RPMI7951 (cell line): ENCODE measurements around the gene TMEM205. TPM values are rescaled to one million over a fixed set of nuclear protein-coding genes. Genes with fewer than 3 reads are reported as not detected.
"Not testable (repeated sequence)": the region's sequence is repeated elsewhere in the genome, so short reads cannot be mapped to it uniquely, and the experiment has no call there.

ENCODE experiments used
- DNase-seq: peaks from one replicate; pipeline ENCODE4 v3.0.0-alpha.2; 2012; ENCODE audit warnings: low read depth
- total RNA-seq: library from RNA; depleted of rRNA; stranded (reverse); fragments of >200 nt; shearing (Covaris generic); gene quantifications from 2 replicates; pipeline ENCODE4 v1.2.3, GENCODE V29; 2014

TMEM205 gene
- total RNA-seq, 1 experiment from 2014 or later, result 211 TPM

DNA sequence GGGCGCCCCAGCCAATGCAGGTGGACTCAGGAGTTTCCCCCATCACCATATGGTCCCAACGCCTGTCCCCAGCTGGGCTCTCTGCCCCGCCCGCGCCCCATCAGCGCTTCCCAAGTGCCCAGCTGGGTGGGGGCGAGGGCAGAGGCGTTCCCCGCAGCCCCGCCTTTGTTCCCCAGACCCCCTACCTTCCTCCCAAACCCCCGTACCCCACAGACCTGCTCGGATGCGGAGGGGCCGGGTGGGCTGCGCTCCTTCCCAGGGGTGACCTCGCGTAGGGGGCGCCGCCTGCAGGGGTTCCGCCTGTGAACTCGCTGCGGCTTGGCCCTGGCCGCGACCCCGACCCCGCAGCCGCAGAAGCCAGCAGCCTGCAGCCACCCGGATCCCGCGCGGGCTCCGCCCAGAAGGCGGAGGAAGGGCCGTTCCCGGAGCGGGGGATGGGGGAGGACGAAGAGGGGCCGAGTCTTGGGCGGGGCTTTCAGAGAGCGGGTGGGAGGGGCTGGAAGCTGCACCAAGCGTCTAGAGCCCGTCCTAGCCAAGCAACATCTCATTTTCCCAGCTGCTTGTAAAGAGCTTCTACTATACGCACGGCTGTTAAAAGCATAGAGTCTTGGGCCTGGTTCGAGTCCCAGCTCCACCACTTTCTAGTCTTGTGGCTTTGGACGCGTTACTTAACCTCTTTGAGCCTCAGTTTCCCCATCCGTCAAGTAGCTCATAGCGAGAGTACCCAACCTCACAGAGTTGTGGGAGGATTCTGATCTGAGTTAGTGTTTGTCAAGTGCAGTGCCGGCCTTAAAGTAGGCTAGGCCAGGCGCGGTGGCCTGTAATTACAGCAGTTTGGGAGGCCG is 6.6 kb downstream of the TMEM205 start, which contains the start of gene RAB3D:
Gene RAB3D, minus strand, starts transcription at position 404 of the 845 bp plus-strand sequence. CDS start 2,258 bp downstream, outside the sequence.
- peak; percentile 86 for DNase-seq

DNA sequence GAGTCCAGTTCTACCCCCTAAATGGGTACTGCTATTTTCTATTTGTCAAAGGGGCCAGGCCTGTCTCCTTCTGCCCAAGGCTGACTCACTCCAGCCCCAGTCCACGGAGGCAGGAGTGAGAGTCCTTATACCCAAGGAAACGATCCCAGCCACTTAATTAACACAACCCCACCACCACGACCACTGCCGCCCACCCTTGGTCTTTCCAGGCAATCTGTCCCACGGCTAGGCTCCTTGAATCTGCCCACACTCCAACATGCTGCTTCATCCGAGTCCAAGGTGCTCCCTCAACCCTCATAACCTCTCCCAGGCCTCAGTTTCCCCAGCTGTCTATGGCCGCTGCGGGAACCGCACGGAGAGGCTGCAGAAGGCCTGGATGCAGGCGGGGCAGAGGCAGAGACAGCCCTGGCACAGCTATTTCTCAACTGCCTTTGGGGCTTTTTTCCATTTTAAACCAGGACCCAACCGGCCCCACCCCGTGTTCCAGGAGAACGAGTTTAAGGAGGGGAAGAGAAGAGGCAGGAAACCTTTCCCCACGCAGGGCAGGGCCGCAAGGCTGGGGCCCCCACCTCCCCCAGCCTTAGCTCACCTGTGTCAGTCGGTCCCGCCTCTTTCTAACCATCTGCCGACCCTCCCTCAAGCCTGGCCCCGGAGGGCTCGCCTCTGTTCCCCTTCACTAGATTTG is 7.4 kb downstream of the TMEM205 start:
- DNase-seq, result no peak

DNA sequence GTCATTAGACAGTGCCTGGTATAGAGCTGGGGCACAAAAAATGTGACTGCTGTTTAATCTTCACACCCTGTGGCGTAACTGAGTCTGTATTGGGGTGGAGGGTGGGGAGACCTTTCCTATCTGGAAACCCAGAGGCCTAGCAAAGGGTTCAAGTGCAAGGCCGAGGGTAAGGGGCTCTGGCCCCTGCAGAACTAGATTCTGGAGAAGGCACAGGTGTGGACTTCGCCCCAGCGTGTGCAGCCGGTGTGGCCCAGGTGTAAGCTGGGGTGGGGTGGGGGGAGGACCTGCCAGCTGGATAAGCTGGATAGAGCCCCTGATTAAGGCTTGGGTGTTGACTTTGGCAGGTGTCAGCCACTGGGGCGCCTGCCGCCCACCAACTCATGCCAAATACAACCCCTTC is 7.9 kb downstream of the TMEM205 start:
- no peak for DNase-seq

DNA sequence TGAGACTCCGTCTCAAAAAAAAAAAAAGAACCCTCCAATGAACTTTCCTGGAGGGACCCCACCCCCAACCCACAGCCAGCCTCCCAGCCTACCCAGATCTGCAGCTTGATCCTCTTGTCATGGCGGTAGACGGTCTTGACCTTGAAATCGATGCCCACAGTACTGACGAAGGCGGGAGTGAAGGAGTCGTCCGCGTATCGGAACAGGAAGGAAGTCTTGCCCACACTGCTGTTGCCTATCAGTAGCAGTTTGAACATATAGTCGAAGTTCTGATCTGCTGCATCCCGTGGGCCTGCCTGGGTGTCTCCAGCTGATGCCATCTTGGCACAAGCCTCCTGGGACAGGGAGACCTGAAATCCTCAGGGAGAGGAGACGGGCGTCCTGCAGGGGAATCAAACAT is 9.0 kb downstream of the TMEM205 start:
- DNase-seq, result no peak

DNA sequence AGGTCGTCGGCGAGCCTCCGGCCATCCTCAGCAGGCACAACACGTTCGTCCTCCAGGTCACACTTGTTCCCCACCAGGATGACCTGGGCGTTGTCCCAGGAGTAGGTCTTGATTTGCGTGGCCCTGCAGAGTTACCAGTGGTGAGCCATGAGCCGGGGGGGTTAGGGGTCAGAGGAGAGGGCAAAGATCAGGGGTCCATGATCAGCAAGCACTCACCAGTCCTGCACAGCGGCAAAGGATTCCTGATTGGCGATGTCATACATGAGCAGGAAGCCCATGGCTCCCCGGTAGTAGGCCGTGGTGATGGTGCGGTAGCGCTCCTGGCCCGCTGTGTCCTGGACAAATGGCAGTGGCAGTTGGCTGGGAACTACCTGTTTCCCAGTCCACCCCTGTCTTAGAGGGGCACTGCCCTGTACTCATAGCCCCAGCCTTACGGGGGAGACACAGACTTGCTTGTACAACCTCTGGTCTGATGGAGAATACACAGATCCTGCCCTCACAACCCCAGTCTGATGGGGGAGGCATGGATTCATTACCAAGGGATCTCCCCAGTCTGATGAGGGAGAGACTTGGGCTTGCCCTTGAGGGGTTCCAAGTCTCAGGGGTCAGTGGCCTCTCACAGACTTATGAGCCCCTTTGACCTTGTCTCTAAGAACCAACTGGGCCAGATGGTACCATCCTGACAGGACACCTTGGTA is 10.5 kb downstream of the TMEM205 start:
- DNase-seq, result no peak

DNA sequence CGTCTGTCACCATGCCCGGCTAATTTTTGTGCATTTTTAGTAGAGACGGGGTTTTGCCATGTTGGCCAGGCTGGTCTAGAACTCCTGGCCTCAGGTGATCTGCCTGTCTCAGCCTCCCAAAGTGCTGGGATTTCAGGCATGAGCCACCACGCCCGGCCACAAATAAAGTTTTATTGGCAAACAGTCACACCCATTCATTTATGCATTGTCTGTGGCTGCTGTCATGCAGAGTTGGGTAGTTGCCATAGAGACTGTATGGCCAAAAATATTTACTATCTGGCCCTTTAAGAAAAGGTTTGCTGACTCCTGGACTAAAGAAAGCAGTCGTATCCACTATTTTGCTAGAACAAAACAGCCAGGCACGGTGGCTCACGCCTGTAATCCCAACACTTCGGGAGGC is 12.2 kb downstream of the TMEM205 start:
- peak; percentile 39 for DNase-seq

DNA sequence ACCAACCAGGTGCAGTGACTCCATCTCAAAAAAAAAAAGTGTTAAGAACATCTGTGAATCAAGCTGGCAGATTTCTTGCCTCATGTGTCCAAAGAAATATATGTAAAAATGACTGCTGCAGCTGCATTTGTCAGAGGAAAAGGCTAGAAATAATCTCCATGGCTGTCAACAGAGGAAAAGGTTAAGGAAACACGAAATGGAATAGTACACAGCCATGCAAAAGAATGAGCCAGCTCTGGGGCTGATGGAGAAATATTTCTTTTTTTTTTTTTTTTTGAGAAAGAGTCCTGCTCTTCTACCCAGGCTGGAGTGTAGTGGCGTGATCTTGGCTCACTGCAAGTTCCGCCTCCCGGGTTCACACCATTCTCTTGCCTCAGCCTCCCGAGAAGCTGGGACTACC is 13.2 kb downstream of the TMEM205 start:
- no peak for DNase-seq

DNA sequence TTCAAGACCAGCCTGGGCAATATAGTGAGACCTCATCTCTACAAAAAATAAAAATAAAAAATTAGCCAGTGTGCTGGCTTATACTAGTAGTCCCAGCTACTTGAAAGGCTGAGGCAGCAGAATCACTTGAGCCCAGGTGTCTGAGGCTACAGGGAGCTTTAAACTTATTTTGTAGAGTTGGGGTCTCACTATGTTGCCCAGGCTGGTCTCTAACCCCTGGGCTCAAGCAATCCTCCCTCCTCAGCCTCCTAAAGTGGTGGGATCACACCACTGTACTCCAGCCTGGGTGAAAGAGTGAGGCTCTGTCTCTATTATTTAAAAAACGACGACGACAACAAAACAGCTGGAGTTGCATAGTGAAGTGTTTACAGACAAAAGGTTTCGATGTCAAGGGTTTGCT is 14.6 kb downstream of the TMEM205 start:
- no peak for DNase-seq

DNA sequence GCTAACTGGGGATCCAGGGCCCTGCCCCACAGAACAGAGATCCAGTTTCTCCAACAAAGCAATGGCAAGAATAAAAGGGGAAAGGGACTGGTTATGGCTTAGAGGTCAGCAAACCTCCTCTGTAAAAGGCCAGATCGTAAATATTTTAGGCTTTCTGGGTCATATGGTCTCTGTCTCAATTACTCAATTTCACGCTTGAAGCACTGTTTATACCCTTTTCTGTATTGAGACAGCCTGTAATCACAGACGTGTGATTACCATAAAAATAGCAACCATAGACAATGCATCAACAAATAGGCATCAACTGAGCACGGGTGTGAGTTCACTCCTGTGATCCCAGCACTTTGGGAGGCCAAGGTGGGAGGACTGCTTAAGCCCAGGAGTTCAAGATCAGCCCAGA is 15.9 kb downstream of the TMEM205 start:
- DNase-seq, result no peak

DNA sequence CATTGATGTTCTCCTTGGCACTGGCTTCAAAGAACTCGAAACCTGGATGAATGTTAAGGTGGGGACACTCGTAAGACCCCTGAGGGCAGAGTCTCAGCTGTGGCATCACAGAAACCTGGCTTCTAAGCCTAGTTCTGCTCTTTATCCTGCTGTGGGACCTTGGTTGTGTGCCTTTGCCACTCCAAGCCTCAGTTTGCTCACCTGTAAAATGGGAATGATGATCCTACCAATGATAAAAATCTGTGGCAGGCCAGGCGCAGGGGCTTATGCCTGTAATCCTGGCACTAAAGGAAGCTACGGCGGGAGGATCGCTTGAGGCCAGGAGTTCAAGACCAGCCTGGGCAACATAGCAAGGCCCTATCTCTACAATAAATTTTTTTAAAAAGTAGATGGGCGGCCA is 20.5 kb downstream of the TMEM205 start:
- no peak for DNase-seq

DNA sequence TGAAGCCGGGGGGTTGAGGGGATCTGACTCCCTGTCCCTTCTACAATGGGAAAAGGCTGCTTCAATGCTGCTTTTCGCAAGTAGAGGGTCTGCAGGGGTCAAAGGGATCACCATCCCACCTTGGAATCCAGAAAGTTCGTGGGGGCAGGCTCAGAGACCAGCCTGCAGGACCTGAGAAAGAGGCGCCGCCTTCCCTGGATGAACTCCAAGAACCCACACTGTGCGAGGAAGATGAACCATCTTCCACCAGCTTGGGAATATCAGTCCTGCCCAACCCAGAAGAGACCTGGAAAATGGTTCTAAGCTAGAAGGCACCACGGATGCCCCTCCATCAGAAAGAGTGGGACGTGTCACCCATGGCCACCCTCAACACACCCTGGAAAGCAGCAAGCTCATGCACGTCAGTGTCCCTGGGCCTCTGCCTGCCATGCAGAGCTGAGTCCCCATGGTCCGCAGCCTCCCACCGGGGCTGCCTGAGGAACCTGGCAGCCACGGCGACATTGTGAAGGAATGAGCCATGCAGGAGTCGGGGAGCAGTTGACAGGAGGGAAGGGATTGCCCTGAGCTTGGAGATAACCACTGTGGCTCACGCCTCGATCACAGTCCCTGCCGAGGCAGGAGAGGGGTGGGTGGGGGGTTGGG is 21.2 kb downstream of the TMEM205 start:
- DNase-seq, result no peak

DNA sequence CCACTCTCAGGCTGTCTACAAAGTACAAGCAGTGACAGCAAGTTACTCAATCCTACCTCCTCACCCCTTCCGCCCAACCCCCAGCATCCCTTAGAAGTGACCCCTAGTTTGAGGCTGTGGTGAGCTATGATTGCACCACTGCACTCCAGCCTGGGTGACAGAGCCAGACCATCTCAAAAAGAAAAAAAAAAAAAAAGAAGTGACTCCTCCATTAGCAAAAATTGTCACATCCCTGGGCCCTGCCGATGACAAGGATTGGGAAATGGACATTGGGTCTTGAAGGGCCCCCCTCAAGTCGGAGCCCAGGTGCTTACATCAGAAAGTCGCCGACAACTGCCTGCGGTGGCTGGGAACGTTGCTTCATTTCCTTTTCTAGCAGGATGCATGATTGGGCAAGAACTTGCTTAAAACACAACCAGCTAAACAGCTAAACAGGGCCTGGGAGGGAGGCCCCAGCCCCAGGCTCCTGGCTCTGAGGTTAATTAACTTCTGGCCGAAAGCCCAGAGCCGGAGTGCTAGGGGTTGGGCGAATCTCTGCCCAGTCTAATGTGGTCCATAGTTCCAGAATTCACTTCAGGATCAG is 21.9 kb downstream of the TMEM205 start:
- DNase-seq, result peak; percentile 97

DNA sequence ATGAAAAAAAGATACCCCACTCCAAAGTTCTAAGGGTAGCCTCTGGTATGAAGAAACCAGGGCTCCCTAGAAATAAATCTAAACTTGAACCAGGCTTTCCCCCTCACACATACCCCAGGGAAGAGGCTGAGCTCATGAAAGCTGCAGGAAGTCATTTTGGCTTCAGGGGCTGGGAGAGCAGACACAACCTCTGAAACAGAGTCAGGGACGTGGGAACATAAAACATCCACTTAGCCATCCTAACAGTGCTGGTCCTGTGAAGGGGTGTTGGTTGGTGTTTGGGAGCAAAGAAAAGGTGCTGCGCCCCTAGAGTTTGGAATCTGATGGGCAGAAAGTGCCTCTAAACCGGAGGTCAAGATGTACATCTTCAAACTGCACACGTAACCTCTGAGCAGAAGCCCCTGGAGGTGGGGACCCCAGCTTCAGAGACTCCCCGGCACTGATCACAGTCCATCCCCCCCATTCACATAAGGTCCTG is 22.4 kb downstream of the TMEM205 start:
- no peak for DNase-seq

DNA sequence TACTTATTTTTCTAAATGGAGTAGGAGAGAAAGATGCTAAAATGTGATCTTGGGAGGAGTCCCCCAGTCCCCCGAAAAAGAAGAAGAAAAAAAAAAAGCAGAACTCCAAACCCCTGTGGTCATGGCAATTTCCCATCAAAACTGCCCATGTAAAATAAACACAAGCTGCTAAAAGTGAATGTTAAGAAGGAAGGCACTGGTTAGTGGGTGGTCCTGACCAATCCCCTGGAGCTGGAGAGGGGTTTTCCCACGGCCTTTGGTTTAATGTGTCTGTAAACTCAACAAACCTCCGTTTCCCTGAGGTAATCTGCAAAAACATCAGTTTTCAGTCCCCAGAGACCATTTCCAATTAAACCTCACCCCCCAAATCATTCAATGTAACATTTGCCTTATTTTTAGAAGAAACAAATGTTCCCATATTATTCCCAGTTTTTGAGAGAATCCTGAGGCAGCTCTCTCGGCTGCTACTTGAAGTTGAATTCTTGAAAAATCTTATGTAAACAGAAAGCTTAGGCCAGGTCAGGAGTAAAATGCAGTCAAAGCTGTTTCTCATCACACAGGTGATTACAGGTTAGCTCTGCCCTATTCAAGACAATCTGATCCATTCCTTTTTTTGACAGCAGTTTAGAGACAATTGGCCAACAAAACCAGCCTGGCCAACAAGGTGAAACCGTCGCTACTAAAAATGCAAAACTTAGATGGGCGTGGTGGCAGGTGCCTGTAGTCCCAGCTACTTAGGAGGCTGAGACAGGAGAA is 23.6 kb downstream of the TMEM205 start:
- no peak for DNase-seq

DNA sequence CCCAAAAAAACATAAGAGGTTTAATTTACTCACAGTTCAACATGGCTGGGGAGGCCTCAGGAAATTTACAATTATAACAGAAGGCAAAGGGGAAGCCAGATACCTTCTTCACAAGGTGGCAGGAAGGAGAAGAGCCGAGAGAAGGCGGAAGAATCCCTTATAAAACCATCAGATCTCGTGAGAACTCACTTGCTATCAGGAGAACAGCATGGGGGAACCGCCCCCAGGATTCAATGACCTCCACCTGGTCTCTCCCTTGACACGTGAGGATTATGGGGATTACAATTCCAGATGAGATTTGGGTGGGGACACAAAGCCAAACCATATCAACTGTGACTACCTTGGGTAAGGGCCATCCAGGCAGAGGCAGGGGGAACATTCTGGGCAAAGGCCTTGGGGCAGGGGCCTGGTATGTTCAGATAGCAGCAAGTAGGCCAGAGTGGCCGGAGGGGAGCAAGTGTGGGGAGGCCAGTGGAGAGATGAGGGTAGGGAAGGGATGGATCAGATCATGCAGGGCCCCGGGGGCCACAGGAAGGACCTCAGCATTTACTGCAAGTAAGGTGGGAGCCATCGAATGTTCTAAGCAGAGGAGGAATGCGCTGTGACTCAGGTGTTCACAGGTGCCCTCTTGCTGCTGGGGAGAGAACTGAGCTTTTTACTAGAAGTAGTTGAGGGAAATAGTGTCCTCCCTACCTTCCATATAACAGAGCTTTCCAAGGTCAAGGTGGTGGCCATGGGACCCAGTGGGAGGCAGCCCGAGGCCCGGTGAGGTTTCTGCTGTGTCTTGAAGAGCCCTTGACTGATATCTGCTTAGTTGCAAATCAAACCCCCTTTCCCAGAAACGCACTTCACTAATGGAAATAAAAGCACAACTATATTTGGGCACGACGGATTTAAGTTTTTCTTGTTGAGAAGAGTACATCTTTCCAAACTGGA is 24.6 kb downstream of the TMEM205 start:
- DNase-seq, result no peak

DNA sequence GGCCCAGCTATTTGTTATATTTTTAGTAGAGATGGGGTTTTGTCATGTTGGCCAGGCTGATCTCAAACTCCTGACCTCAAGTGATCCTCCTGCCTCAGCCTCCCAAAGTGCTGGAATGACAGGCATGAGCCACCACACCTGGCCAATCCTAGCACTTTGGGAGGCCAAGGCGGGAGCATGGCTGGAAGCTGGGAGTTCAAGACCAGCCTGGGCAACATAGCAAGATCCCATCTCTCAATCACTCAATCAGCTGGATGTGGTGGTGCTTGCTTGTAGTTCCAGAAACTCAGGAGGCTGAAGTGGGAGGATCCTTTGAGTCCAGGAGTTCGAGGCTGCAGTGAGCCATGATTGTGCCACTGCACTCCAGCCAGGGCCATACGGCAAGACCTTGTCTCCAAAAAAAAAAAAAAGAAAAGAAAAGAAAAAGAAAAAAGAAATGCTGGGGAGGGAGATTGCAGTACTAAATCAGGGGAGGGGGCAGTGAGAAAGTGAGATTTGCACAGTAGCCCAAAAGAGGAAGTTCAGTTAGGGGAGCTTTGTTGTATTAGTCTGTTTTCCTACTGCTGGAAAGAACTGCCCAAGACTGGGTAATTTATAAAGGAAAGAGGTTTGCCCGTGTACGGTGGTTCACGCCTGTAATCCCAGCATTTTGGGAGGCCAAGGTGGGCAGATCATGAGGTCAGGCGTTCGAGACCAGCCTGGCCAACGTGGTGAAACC is 25.6 kb downstream of the TMEM205 start:
- DNase-seq, result not testable (repeated sequence)

DNA sequence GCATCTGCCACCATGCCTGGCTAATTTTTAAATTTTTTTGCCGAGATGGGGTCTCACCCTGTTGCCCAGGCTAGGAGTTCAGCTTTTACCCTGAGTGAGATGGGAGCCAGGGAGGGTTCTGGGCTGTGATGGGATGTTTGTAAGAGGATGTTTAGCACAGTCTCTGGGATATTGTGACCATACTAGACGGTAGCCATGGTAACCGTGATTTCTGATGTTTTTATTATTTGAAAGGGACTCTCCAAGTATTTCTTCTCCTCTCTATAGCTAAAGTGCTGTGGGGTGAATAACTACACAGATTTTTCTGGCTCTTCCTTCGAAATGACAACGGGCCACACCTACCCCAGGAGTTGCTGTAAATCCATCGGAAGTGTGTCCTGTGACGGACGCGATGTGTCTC is 39.7 kb downstream of the TMEM205 start:
- no peak for DNase-seq

DNA sequence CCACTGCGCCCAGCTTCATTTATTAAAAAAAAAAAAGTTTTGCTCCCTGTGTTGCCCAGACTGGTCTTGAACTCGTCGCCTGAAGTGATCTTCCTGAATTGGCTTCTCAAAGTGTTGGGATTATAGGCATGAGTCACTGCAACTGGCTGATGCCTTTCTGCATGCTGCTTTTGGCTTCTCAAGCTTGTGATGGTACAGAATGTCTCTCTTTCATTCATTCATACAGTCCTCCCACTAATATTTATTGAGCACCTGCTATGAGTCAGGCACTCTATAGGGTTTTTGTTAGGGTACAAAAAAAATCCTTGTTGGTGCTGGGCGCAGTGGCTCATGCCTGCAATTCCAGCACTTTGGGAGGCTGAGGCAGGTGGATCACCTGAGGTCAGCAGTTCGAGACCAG is 41.1 kb downstream of the TMEM205 start:
- DNase-seq, result no peak

DNA sequence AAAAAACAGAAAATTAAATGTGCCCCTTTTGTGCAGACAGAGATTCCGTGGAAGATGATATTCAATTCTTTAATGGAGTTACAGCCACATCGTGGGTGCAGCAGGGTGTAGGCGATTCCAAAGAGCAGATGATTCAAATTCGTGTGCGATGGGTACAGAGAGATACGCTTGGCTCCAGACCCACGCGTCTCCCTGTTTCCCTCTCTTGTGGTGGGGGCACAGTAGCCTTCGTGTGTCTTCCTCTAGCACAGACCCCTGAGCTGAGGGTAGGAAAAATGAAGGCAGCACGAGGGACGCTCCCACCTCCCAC is 45.3 kb downstream of the TMEM205 start:
- DNase-seq, result no peak
